ENCODE results near the gene ATP1A1.

The ATP1A1 gene

GRCh38 chr1:116345011-116345410, 28.0 kb upstream of the ATP1A1 start:
- DNase-seq (ENCODE audit: low read depth) = no peak

- no peak for DNase-seq (ENCODE audit: low read depth)
These were observed 27.2 kb upstream of the ATP1A1 start for GRCh38 chr1:116345843-116346242.

GRCh38 chr1:116346943-116347673, 25.9 kb upstream of the ATP1A1 start:
- DNase-seq (ENCODE audit: low read depth) = no peak

GRCh38 chr1:116347696-116348095, 25.3 kb upstream of the ATP1A1 start:
- no peak for DNase-seq (ENCODE audit: low read depth)

GRCh38 chr1:116350097-116350645, 22.9 kb upstream of the ATP1A1 start:
- no peak for DNase-seq (ENCODE audit: low read depth)

- DNase-seq (ENCODE audit: low read depth) = no peak
These were observed 21.1 kb upstream of the ATP1A1 start for GRCh38 chr1:116351914-116352313.

GRCh38 chr1:116352349-116352813, 20.7 kb upstream of the ATP1A1 start:
- no peak for DNase-seq (ENCODE audit: low read depth)

GRCh38 chr1:116353155-116353554, 19.9 kb upstream of the ATP1A1 start:
- DNase-seq (ENCODE audit: low read depth) = no peak

- no peak for DNase-seq (ENCODE audit: low read depth)
These were observed 17.0 kb upstream of the ATP1A1 start for GRCh38 chr1:116356067-116356466.

- no peak for DNase-seq (ENCODE audit: low read depth)
These were observed 16.4 kb upstream of the ATP1A1 start for GRCh38 chr1:116356673-116357072.

GRCh38 chr1:116357487-116357886, 15.6 kb upstream of the ATP1A1 start:
- DNase-seq (ENCODE audit: low read depth) = no peak

GRCh38 chr1:116359060-116359830, 13.8 kb upstream of the ATP1A1 start:
- DNase-seq (ENCODE audit: low read depth) = no peak

- no peak for DNase-seq (ENCODE audit: low read depth)
These were observed 13.2 kb upstream of the ATP1A1 start for GRCh38 chr1:116359871-116360270.

- DNase-seq (ENCODE audit: low read depth) = no peak
These were observed 12.4 kb upstream of the ATP1A1 start for GRCh38 chr1:116360429-116361173.

GRCh38 chr1:116361648-116362047, 11.4 kb upstream of the ATP1A1 start:
- no peak for DNase-seq (ENCODE audit: low read depth)

GRCh38 chr1:116362050-116362449, 11.0 kb upstream of the ATP1A1 start:
- no peak for DNase-seq (ENCODE audit: low read depth)

GRCh38 chr1:116365353-116365780, 7.7 kb upstream of the ATP1A1 start:
- DNase-seq (ENCODE audit: low read depth) = no peak

- DNase-seq (ENCODE audit: low read depth) = no peak
These were observed 7.2 kb upstream of the ATP1A1 start for GRCh38 chr1:116365857-116366256.

GRCh38 chr1:116367256-116367945, 5.6 kb upstream of the ATP1A1 start:
- no peak for DNase-seq (ENCODE audit: low read depth)

- DNase-seq (ENCODE audit: low read depth) = no peak
These were observed 4.8 kb upstream of the ATP1A1 start for GRCh38 chr1:116368241-116368640.

- no peak for DNase-seq (ENCODE audit: low read depth)
These were observed 2.9 kb upstream of the ATP1A1 start for GRCh38 chr1:116370181-116370580.

GRCh38 chr1:116371752-116372151, 1.3 kb upstream of the ATP1A1 start:
- no peak for DNase-seq (ENCODE audit: low read depth)
